Endodermal cell (in vitro differentiated cells): ENCODE results near the gene PRDM1. TPM values are rescaled to one million over a fixed set of nuclear protein-coding genes. Genes with fewer than 3 reads are reported as not detected.

Experiments used
- DNase-seq: peaks from one replicate; pipeline ENCODE4 v3.0.0-alpha.2; 2017
- H3K27ac ChIP-seq: 2 replicates; pipeline ENCODE4 v1.5.1; 2013; ENCODE audit warnings: mild to moderate bottlenecking, low read depth, low read length, moderate library complexity
- H3K27me3 ChIP-seq: 2 replicates; pipeline ENCODE4 v1.6.1; 2013; ENCODE audit warnings: mild to moderate bottlenecking, low read length, moderate library complexity; ENCODE audit not compliant: insufficient read depth, control insufficient read depth, poor library complexity, severe bottlenecking
- H3K36me3 ChIP-seq: 2 replicates; pipeline ENCODE4 v1.7.0; 2013; ENCODE audit warnings: mild to moderate bottlenecking, low read length, moderate library complexity; ENCODE audit not compliant: control insufficient read depth, insufficient read depth
- H3K4me1 ChIP-seq: one replicate; pipeline ENCODE4 v1.7.0; 2013; ENCODE audit warnings: low read length; ENCODE audit not compliant: control insufficient read depth, insufficient read depth
- H3K4me3 ChIP-seq: 2 replicates; pipeline ENCODE4 v1.5.1; 2013; ENCODE audit warnings: mild to moderate bottlenecking, low read length, moderate library complexity
- H3K9ac ChIP-seq: 2 replicates; pipeline ENCODE4 v1.6.1; 2013; ENCODE audit warnings: mild to moderate bottlenecking, low read length, moderate library complexity; ENCODE audit not compliant: poor library complexity, severe bottlenecking; ENCODE audit errors: extremely low read depth
- H3K9me3 ChIP-seq: 2 replicates; pipeline ENCODE4 v1.6.1; 2013; ENCODE audit warnings: mild to moderate bottlenecking, low read length, moderate library complexity; ENCODE audit not compliant: control insufficient read depth
- H3K27ac Mint-ChIP-seq: 2 replicates; pipeline ENCODE4 v1.8.0; 2020; ENCODE audit warnings: mixed read lengths
- H3K27me3 Mint-ChIP-seq: 2 replicates; pipeline ENCODE4 v1.8.0; 2021; ENCODE audit warnings: mild to moderate bottlenecking, mixed read lengths; ENCODE audit not compliant: insufficient read depth
- H3K36me3 Mint-ChIP-seq: 2 replicates; pipeline ENCODE4 v1.8.0; 2020; ENCODE audit warnings: low read depth, mixed read lengths
- H3K4me1 Mint-ChIP-seq: 2 replicates; pipeline ENCODE4 v1.8.0; 2020; ENCODE audit warnings: mixed read lengths
- H3K4me3 Mint-ChIP-seq: 2 replicates; pipeline ENCODE4 v1.8.0; 2020; ENCODE audit warnings: mild to moderate bottlenecking, moderate library complexity, mixed read lengths
- H3K9me3 Mint-ChIP-seq: 2 replicates; pipeline ENCODE4 v1.8.0; 2020; ENCODE audit warnings: mild to moderate bottlenecking, mixed read lengths
- CTCF ChIP-seq: fragments of 200-600 bp; sonication (generic); conservative IDR thresholded peaks from 2 replicates; pipeline ENCODE4 v1.5.0; 2021; ENCODE audit warnings: antibody characterized with exemption, mild to moderate bottlenecking
- WGBS, 2 experiments: methylation state at CpG; one replicate each; pipeline versions ENCODE4 v1.1.5 to v1.1.7; 2013; ENCODE audit warnings: missing lambda C conversion rate in 2 of 2, mixed read lengths in 1 of 2; ENCODE audit not compliant: insufficient coverage in 1 of 2, insufficient read length in 1 of 2; 5-methylcytosine and 5-hydroxymethylcytosine counted together
- total RNA-seq, 2 donors: library from RNA; stranded (reverse); fragmentation: NEBNext Ultra II Directional in 1 of 2; extraction: Animal tissue kit (Norgen Biotek cat#: 25700) in 1 of 2; gene quantifications; 2 replicates in 1 of 2; 3 replicates in 1 of 2; pipeline ENCODE4 v1.2.1, GENCODE V29; 2021

Gene PRDM1
- total RNA-seq, 2 donors from 2014 or later, result 54.0 to 74.3 TPM

GRCh38 chr6:106141441-106142237 lies 55.5 kb downstream of the PRDM1 start:
- peaks cover 23% of the 10 kb centered on the region for H3K4me1 Mint-ChIP-seq
- TF ChIP-seq CTCF, result no peak

GRCh38 chr6:106142876-106143431 lies 56.8 kb downstream of the PRDM1 start:
- Mint-ChIP-seq H3K4me1 (peaks cover 23% of the 10 kb centered on the region), H3K4me3 (no peak overlapping the region), H3K27me3 (no peaks in the 10 kb centered on the region), H3K27ac (no peak overlapping the region), H3K36me3 (no peaks in the 10 kb centered on the region), H3K9me3 (no peaks in the 10 kb centered on the region)
- H3K36me3 ChIP-seq, result no peaks in the 10 kb centered on the region
- peaks cover 7% of the 10 kb centered on the region for H3K4me1 ChIP-seq
- H3K27ac ChIP-seq, result no peak overlapping the region
- H3K9me3 ChIP-seq, result no peaks in the 10 kb centered on the region
- DNase-seq, result no peak
- TF ChIP-seq CTCF, result no peak
- 83 to 93% methylated on average over 1 to 2 of the region's 2 CpGs for WGBS, 2 experiments
- no peak overlapping the region for H3K4me3 ChIP-seq
- peaks cover 8% of the 10 kb centered on the region for H3K27me3 ChIP-seq
- no peak overlapping the region for H3K9ac ChIP-seq

More at GRCh38 chr6:106141441-106142237, 55.5 kb downstream of the PRDM1 start:
- no peak for DNase-seq
- H3K36me3 ChIP-seq, result no peaks in the 10 kb centered on the region
- Mint-ChIP-seq H3K36me3 (no peaks in the 10 kb centered on the region), H3K4me3 (no peak overlapping the region), H3K9me3 (no peaks in the 10 kb centered on the region), H3K27me3 (no peaks in the 10 kb centered on the region), H3K27ac (no peak overlapping the region)
- no peak overlapping the region for H3K9ac ChIP-seq
- 90 to 94% methylated on average over 2 to 8 of the region's 9 CpGs for WGBS, 2 experiments
- H3K27ac ChIP-seq, result no peak overlapping the region
- peaks cover 7% of the 10 kb centered on the region for H3K4me1 ChIP-seq
- no peak overlapping the region for H3K4me3 ChIP-seq
- peaks cover 3% of the 10 kb centered on the region for H3K27me3 ChIP-seq
- no peaks in the 10 kb centered on the region for H3K9me3 ChIP-seq

- Histone ChIP-seq H3K27ac (no peak overlapping the region), H3K9ac (no peak overlapping the region), H3K4me1 (peaks cover 7% of the 10 kb centered on the region), H3K36me3 (no peaks in the 10 kb centered on the region), H3K27me3 (peaks cover 8% of the 10 kb centered on the region), H3K4me3 (no peak overlapping the region), H3K9me3 (no peaks in the 10 kb centered on the region)
- Mint-ChIP-seq H3K4me3 (no peak overlapping the region), H3K36me3 (no peaks in the 10 kb centered on the region), H3K9me3 (no peaks in the 10 kb centered on the region), H3K27me3 (no peaks in the 10 kb centered on the region), H3K4me1 (peaks cover 28% of the 10 kb centered on the region), H3K27ac (no peak overlapping the region)
- no peak for DNase-seq
- WGBS, 2 experiments, result 92 to 98% methylated on average over 8 to 12 of the region's 12 CpGs
- no peak for TF ChIP-seq CTCF
Measured at GRCh38 chr6:106143665-106144064, 57.5 kb downstream of the PRDM1 start.
